AG09319 (cell line): ENCODE measurements around the gene ADAMTSL2.

Source experiments
- DNase-seq: peaks from one replicate; pipeline ENCODE4 v3.0.0-alpha.2; 2010; ENCODE audit warnings: low read depth; ENCODE audit errors: extremely low read depth
- TF ChIP-seq, protein P1 (sequence below): IDR thresholded peaks from 2 replicates; pipeline ENCODE4 v1.5.1; 2011; ENCODE audit warnings: low read depth, mild to moderate bottlenecking, inconsistent platforms, low read length, moderate library complexity

Gene ADAMTSL2

DNA sequence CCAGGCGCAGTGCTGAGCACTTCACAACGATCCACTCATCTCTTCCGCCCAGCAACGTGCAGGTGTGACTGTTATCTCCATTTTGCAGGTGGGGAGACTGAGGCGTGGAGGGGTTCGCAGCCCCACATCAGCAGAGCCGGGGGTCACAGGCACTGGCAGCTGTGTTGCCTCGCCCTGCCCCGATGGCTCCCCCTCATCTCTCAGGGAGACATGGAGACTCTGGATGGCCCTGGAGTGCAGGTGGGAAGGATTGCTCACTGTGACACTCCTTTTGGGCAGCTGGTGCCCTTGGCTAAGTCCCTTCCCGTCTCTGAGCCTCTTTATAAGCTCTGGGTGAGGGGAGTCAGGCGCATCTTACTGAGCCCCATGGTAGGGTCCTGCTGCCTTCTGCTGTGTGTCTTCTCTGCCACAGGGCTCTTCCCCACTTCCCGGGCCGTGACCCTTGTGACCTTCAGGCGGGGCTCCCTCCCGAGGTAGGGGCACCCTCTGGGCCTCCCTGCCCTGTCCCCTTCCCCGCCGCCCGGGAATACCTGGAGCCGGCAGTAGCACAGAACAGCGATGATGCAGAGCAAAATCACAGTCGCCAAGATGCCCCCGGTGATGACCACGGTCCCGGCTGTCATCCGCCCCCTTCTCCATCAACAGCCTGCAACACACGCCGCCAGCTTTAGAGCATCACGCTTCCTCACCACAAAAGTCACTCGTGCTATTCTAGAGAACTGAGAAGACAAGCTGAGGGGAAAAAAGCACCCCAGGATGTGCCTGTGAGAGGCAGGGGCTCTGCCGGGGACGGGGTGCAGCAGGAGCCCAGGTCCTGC, 45.3 kb downstream of the ADAMTSL2 start:
- TF ChIP-seq, protein P1, sequence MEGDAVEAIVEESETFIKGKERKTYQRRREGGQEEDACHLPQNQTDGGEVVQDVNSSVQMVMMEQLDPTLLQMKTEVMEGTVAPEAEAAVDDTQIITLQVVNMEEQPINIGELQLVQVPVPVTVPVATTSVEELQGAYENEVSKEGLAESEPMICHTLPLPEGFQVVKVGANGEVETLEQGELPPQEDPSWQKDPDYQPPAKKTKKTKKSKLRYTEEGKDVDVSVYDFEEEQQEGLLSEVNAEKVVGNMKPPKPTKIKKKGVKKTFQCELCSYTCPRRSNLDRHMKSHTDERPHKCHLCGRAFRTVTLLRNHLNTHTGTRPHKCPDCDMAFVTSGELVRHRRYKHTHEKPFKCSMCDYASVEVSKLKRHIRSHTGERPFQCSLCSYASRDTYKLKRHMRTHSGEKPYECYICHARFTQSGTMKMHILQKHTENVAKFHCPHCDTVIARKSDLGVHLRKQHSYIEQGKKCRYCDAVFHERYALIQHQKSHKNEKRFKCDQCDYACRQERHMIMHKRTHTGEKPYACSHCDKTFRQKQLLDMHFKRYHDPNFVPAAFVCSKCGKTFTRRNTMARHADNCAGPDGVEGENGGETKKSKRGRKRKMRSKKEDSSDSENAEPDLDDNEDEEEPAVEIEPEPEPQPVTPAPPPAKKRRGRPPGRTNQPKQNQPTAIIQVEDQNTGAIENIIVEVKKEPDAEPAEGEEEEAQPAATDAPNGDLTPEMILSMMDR = no peak

DNA sequence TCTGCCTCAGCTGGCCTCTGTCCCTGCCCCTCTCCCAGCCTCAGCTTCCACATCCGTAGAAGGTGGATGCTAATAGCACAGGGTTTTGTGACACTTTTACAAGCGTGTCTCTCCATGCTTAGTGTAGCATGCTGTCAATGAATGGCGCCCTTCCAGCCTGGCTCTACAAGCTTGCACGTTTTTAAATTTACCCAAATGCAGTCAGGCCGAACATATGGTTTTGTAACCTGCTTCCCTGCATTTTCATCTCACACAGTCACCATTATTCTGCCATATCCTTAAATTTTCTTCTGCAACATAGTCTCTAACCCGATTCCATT, 45.9 kb downstream of the ADAMTSL2 start:
- no peak for DNase-seq
- TF ChIP-seq, protein P1 = no peak

More for the DNA sequence above, 45.3 kb downstream of the ADAMTSL2 start:
- DNase-seq = no peak

DNA sequence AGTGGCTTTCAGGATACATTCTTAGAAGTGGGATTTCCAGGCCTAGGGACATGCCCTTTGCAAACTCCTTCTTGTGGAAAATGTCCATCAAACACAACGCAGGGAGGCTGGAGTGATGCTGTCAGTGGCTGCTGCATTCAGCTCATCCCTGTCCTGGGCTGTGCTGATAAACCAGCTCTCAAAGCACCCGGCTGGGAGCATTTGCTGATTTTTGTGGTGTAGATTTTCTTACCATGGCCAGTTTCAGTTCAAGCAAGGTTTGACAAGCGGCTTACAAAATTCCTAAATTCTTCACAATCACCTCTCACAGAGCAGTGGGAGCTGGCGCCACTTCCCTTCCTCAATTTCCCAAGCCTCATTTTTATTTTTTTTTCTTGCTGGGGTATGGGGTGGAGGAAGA, 46.5 kb downstream of the ADAMTSL2 start:
- no peak for DNase-seq
- TF ChIP-seq, protein P1 = no peak

DNA sequence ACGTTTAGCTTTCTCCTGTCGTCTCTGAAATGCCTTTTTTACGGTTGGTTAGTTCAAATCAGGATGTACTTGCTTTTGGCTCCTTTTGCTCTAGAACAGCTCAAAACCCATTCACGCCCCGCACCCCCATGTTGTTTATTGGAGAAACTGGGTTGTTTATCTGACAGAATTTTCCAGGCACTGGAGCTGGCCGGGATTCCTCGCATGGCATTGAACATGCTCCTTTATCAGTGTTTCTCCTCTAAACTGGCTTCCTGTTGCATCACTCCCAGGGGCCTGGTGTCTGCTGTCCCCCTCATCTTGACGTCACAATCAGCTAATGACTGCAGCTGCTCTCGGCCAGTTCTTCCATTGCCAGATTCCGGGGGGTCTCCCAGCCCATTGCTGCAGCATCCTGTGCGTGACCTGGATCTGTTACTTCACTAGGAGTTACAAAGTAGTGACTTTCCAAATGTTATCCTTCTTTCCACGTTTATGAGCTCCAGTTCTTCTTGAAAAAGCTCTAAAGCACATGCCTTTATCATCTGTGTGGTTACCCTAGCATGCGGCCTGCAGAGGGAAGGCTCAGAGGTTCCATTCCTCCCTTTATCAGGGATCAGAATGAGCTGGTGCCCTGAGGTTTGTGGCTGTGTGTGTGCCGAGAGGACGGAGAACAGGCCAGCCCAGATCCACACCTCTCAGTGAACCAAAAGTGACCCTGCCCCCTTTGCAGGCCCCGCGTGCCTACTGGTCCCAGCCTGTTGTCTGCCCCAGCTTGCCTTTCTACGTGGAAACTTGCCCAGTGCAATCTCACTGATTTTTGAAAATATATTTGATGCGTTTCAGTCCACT, 47.2 kb downstream of the ADAMTSL2 start:
- TF ChIP-seq, protein P1 = no peak
- no peak for DNase-seq

DNA sequence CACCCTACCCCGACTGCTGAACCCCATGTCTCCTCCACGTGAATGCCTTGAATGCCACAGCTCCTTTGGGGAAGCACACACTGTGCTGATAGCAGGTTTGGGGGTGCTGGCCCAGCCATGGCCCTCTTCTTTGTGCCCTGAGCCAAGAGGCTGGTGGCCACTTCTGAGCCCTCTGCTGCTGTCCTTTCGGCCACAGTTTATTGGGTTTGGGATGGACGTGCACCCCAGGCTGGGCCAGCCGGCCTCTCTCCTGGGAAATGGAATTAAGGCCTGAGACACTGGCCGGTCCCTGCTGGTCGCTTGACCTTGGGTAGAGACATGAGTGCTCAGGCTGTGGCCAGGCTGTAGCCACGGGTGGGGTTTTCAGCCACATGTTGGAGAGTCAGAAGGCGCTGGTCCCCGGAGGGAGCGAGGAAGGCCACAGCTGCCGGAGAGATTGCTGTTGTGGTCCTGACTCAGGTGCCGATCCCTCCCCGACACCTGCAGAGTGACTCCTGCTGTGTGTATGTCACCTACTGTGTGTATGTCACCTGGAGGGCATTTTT, 48.1 kb downstream of the ADAMTSL2 start:
- DNase-seq = no peak
- TF ChIP-seq, protein P1 = no peak

DNA sequence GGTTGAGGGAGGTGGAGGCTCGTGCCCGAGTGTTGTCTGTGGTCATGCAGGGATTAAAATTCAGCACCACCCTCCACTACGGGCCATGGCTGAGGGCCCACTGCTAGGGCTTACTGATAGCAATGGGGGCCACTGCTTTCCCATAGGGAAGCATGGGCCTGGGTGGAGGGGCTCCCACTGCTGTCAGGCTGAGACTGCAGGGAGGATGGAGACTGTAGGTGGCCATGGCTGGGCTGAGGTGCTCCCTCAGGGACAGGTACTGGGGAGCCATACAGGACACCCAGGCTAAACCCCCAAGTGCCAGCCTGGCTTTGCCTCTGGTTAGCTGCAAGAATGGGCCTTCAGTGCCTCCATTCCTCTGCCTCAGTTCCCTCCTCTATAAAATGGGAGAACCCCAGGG, 48.6 kb downstream of the ADAMTSL2 start:
- DNase-seq = no peak
- TF ChIP-seq, protein P1 = no peak

DNA sequence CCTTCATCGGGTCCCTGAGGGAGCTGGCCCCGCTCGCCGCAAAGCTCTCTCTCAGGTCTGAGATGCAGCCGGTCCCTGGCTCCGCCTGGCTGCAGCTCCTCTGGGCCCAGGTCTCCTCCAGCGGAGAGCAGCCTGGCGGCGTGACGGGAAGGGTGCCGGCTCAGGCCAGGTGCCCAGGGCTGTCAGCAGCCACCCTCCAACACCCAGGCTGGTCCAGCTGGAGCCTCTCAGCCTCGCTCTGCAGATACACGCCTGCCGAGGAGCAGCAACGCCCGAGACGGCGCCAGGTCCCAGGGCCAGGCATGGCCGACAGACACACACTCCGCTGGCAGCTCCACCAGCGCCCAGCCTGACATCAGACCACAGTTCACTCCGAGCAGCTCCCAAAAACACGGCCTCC, 49.1 kb downstream of the ADAMTSL2 start:
- DNase-seq = no peak
- TF ChIP-seq, protein P1 = no peak
